LNCaP clone FGC (cell line): Measurements from ENCODE around the gene HDAC4.

ENCODE experiments used
- DNase-seq: peaks from one replicate; pipeline ENCODE4 v3.0.0-alpha.2; 2011; ENCODE audit warnings: low read depth
- H3K4me3 ChIP-seq: 2 replicates; pipeline ENCODE4 v1.5.1; 2011; ENCODE audit warnings: mild to moderate bottlenecking, low read depth, low read length, control low read depth
- CTCF ChIP-seq: IDR thresholded peaks from 2 replicates; pipeline ENCODE4 v1.5.1; 2012; ENCODE audit warnings: mild to moderate bottlenecking; ENCODE audit not compliant: control insufficient read depth, insufficient read depth; ENCODE audit errors: extremely low read depth

Gene HDAC4

GRCh38 chr2:239130786-239131325, 270.0 kb downstream of the HDAC4 start:
- no peak overlapping the region for H3K4me3 ChIP-seq
- TF ChIP-seq CTCF: no peak
- no peak for DNase-seq

GRCh38 chr2:239130041-239130440, 270.8 kb downstream of the HDAC4 start:
- DNase-seq: no peak
- no peak for TF ChIP-seq CTCF
- H3K4me3 ChIP-seq: no peak overlapping the region

GRCh38 chr2:239129147-239129920, 271.5 kb downstream of the HDAC4 start:
- DNase-seq: no peak
- no peak for TF ChIP-seq CTCF
- H3K4me3 ChIP-seq: no peak overlapping the region

- no peak for TF ChIP-seq CTCF
- H3K4me3 ChIP-seq: no peak overlapping the region
- no peak for DNase-seq
Measured at GRCh38 chr2:239128706-239129105, 272.1 kb downstream of the HDAC4 start.

- no peak overlapping the region for H3K4me3 ChIP-seq
- TF ChIP-seq CTCF: no peak
- no peak for DNase-seq
Measured at GRCh38 chr2:239127513-239127912, 273.3 kb downstream of the HDAC4 start.

GRCh38 chr2:239125726-239126675, 274.8 kb downstream of the HDAC4 start:
- no peak for TF ChIP-seq CTCF
- H3K4me3 ChIP-seq: no peak overlapping the region
- no peak for DNase-seq
